Stimulated activated CD4-positive, alpha-beta T cell treated with anti-CD3 and anti-CD28 coated beads, Interleukin-12 subunit alpha, Interleukin-12 subunit beta, amount 100 ng/mL, for 4 hours (primary cell): ENCODE measurements around the gene HGFAC.

Experiments
- DNase-seq: peaks from one replicate; pipeline ENCODE4 v3.0.0-alpha.2; 2020

Gene HGFAC

DNA sequence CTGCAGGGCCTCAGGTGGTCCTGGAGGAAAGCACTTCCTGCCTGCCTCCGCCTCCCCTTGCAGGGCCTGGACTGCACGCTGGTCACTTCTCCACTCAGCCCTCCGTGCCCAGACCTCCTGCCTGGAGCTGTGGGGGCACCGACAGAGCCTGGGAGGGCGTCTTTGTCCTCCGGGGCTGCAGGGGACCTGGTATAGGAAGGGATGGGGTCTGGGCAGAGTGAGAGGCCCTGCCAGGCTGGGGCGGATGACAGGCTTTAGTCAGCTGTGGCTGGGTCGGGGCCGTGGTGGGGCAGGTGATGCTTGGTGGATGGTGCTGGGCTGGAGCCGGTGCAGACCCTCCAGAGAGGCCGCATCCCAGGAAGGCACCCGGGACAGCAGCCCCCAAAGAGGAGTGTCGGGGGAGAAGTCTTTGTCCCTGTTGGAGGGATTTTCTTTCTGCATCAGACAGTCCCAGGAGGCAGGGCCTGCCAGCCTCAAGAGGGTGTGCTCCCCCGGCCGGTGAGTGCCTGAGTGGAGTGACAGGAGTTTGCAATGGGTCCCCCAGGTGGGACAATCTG is 22.7 kb downstream of the HGFAC start:
- DNase-seq: no peak

DNA sequence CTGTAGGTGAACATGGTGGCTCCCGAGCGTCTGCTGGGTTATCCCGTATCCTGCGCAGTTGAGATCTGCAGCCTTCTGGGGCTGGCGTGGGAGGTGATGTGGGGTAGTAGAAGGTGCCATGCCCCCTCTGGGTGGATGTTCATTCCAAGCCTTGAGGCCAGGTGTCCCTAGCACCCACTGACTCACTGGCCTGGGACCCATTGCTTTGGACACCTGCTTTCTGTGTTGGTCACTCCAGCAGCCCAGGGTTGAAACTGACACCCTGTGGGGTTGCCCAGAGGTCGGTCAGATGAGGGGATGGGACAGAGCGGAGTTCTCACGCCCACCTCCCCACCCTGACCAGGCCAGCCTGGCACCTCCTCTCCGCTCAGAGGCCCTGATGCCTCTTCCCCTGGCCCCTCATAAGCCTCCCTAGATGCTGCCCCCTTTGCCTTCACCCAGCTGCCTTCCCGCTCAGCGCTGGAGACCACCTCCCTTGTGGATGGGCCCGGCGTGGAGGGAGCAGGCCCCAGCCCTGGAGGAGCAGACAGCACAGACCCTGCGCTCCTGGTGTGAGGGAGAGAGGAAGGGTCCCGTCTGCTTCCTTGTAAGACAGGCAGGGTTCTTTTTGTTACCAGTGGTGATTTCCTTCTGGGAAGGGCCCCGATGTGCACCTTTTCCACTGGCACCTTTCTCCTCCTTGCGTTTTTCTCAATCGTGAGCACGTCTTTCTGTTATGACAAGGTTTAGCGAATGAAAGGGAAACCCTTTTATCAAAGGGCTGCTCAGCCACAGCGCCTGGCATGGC is 23.3 kb downstream of the HGFAC start:
- no peak for DNase-seq

GRCh38 chr4:3465698-3466671 is 24.2 kb downstream of the HGFAC start:
- DNase-seq: no peak

DNA sequence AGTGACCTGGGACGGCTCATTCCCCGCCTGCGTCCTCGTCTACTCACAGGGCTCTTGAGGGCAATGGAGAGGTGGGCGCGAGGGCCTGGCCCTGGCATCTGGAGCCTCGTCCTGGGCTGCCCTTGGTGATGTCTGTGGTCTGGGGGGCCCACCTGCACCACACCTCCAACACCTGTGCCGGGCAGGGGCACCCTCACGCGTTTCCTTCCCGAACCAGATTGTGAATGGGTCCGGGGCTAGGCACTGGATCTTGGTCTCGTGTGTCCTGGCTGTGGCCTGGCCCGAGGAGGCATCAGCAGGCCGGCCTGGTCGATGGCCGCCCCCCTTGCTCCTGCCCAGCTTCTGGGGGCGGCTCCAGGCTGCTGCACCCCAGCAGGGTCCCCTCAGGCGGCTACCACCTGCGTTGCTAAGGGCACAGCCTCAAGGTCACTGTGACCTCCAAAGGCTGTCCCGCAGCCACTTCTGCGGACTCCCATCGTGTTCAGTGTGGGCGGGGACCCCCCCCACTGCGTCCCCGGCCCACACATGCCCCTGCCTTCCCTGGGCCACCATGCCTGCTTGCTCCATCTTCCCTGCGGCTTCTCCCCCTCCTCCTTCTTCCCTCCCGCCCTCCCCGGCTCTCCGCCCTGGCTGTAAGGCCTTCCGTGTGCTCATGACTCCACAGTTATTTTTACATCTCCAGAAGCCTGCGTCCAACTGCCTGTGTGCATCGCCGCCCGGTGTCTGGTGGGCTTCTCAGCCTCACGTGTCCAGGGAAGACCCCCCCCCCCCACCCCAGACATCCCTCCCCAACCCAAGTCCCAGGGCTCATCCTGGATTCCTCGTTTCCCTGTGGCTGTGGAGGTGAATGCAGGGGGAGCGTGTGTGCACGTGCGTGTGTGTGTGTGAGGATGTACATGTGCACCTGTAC is 25.2 kb downstream of the HGFAC start:
- DNase-seq: no peak

GRCh38 chr4:3467601-3468031 is 25.8 kb downstream of the HGFAC start:
- no peak for DNase-seq

- no peak for DNase-seq
Observed at GRCh38 chr4:3468154-3468553, 26.4 kb downstream of the HGFAC start.

DNA sequence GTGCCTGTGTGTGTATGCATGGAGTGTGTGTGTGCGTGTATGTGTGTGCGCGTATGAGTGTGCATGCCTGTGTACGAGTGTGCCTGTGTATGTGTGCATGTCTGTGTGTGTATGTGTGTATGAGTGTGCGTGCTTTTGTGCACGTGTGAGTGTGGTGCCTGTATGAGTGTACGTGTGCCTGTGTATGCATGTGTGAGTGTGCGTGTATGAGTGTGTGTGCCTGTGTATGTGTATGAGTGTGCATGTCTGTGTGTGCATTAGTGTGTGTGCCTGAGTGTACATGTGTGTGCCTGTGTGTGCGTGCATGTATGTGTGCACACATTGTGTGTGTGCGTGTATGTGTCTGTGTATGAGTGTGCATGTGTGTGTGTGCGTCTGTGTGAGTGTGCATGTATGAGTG is 27.0 kb downstream of the HGFAC start:
- DNase-seq: no peak

DNA sequence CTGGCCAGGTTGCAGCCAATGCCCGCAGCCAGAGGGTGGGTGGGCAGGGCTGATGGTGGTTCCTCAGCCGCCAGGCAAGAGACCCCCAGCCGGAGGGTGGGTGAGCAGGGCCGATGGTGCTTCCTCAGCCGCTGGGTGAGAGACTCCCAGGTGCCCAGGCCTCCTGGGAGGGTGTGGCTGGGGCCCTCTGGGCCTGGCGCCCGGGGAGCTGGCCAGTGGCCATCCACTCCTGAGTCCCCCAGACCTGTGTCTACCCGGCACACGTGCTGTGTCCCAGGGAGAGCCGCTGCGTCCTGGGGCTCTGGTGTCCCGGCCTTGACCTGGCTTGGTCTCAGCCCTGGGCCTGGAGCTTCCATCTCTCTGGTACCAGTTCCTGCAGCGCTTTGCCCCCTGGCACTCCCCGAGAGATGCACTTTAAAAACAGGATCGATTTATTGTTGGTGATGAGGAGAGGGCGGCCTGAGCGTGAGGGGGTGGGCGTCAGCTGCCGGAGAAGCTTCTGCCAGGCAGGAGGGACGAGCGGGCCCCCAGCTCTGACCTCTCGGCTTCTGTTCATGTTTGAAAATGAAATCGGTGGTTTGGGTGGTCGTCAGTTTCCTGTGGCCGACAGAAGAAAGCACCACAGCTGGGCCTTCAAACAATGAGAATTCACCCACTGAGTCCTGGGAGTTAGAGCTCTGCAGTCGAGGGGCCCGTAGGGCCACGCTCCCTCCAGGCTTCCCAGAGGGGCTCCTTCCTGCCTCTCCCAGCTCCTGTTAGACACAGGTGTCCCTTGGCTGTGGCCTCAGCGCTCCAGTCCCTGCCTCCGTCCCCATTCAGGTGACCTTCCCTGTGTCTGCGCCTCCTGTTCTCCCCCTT is 27.8 kb downstream of the HGFAC start:
- DNase-seq: no peak

DNA sequence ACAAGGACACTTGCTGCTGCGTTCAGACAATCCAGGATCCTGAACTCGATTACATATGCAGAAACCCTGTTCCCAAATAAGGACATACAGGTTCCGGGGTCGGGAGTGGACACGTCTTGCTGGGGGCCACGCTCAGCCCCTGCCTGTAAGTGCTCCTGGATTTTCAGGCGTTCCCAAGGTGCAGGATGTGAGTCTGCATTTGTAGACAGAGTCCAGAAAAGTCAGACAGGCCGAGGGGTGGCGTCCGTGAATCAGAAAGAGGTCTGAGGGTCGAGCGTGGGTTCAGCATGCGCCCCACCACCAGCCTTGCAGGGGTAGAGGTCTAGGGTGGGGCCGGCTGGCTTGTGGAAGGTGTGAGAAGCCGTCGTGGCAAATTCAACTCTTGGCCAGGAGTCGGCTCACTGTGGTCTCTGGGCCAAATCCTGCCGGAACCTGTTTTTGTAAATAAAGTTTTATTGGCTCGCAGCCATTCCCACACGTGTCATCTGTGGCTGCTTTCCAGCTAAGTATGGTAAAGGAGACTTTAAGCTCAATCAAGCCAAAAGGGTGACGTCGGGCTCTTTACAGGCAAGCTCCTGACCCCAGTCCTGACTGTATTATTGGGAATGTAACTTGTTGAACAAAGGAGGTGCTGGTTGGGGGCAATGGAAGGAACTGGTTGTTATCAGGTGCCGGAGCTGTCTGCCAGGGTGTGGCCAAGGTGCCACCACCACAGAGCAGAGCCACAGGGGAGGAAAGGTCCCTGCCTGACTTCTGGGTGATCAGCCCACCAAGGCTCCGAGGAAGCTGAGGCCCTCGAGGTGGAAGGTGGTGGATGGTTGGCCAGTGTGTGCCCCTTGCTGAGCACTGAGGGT is 28.7 kb downstream of the HGFAC start:
- no peak for DNase-seq

DNA sequence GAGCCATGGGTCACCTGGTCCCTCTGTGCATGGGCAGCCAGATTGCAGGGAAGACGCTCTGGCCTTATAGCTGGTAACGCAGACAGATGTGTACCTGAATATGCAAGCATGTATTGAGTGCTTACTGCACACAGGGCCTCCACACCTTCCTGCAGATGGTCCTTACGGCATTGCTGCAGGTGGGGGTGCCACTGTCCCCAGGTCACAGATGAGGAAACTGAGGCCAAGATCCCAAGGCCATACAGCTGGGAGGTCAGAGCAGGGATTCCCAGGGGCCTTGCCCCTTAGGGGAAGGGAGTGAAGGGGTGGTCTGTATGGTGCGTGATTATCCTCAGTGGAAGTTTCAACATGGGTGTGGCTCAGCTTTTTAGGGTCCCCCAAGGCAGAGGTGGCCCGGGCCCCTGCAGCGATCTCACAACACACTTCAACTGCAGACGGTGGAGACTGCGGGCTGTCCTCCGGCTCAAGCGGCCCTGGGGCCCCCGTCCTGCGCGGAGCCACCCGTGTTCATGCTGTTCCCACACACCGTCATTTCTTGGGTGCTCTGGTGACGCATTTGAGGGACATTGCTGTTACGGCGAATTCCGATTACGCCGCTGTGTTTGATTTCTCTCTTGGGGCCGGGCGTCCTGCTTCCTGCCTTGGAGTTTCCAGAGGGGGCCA is 29.5 kb downstream of the HGFAC start:
- no peak for DNase-seq

GRCh38 chr4:3471886-3472285 is 30.1 kb downstream of the HGFAC start:
- DNase-seq: no peak

DNA sequence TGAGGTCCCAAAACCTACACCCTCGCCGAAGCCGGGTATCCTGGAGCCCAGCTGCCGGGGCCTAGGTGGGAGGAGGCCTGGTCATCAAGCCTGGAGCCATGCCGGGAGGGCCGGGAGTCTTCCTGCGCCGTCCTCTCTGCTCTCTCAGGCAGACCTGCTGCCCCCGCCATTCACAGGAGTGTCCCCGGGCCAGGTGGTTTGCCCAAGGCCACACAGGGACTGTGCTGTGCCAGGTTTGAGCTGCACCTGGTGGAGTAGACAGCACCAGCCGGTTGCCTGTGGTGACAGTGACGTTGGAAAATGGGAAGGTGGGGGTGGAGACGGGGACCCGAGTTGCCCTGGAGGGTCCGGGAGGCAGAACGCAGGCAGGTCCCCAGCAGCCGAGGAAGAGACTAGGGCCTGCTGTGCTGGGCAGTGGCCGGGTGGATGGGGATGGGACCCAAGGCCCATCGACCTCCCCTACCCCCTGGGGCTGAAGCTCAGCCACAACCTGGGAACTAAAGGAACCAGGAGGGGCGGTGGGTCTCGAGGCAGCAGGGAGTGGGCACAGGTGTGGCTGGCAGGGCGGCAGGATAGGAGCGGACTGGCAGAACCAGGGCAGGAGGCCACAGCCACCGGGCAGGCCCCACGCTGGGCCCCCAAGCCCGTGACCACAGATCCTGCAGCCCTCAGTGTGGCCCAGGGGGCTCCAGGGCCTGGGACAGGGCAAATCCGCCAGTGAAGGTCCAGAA is 30.8 kb downstream of the HGFAC start:
- no peak for DNase-seq

- DNase-seq: no peak
Observed at GRCh38 chr4:3473181-3473950, 31.6 kb downstream of the HGFAC start.

DNA sequence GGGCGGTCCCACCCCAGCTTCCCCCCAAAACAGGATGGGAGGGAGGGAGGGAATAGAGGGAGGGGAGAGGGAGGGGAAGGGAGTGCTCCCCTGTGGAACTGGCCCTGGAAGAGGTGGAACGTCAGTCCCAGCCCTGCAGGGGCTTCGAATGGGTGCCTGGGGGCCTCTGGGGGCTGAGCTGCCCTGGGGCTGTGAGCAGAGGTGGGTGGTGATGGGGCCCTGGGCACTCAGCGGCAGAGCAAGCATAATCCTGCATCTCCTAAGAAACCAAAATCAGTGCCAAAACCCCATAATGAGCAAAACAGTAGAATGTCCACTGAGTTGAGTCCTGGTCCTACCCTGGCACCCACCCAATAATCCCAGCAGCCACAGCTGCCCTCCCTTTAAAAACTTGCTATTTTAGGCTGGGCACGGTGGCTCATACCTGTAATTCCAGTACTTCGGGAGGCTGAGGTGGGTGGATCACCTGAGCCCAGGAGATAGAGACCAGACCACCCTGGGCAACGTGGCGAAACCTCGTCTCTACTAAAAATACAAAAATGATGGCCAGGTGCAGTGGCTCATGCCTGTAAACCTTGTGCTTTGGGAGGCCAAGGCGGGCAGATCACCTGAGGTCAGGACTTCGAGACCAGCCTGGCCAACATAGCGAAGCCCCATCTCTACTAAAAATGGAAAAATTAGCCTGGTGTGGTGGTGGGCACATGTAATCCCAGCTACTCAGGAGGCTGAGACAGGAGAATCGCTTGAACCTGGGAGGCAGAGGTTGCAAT is 32.4 kb downstream of the HGFAC start:
- DNase-seq: no peak

DNA sequence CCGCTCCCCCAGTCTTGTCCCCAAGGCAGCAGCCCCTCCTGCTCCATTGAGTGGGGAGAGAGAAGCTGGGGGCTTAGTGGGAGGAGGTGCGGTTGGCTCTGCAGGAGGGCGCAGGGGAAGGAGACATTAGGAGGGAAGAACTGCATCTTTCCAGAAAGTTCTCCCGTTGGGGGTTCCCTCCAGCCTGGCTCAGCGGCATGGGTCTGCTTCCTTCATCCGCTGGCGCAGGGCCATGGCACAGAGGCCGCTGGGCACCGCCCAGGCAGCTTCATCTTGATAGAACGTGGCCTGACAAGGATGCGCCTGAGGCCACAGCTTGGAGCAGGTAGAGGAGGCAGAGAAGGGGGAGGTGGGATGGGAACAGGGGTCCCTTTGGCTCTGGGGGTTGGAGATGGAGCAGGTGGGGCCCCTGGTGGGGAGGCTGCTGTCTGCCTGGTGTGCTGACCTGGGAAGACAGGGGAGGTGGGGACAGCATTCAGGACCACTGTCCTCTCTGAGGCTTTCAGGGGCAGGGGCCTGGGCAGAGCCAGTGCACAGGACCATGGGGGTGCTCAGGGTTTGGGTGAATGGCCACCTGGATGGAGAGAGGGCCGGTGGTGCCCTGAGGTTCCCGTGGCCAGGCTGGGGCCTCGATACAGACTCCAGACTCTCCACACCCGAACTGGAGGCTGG is 33.4 kb downstream of the HGFAC start:
- DNase-seq: no peak

DNA sequence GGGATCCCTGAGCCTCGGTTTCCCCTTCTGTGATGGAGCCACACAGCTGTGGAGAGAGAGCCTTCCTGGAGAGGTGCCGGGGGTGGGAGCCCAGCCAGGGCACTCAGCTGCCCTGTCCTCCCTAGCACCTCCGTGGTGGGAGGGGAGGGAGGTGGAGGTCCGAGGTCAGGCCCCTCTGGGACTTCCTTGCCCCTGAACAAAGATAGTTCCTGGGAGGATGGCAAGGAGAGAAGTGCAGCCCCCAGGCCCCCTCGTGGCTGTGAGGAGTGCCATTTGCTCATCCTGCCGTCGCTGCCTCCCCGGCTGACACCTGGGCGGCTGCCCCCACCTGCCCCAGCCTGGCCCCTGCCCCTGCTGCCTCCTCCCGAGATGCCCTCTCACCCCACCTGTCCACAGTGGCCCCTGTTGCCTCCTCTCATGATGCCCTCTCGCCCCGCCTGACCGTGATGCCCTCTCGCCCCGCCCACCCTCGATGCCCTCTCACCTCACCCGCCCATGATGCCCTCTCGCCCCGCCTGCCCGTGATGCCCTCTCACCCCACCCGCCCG is 34.0 kb downstream of the HGFAC start:
- no peak for DNase-seq

DNA sequence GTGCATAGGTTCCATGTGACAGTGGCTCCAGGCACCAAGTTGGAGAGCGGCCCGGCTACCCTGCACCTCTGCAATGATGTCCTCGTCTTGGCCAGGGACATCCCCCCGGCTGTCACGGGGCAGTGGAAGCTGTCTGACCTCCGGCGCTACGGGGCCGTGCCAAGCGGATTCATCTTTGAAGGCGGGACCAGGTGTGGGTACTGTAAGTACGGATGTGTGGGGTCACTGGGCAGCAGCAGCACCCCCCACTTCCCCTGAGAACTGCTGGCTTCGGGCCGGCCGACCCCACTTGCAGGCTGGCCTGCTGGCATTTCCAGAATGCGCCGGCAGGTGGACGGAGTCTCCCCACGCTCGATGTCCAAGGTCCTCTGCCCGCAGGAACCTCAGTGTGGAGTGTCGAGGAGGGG is 34.6 kb downstream of the HGFAC start:
- DNase-seq: no peak
